Suprapubic skin (tissue), 4 donors: ENCODE results near the gene ORAI2. TPM values are rescaled to one million over a fixed set of nuclear protein-coding genes. Genes with fewer than 3 reads are reported as not detected.
"Not testable (repeated sequence)": the region's sequence is repeated elsewhere in the genome, so short reads cannot be mapped to it uniquely, and the experiment has no call there.

Experiments used
- DNase-seq, 2 donors: peaks; one replicate each; pipeline ENCODE4 v3.0.0-alpha.2; 2019; ENCODE audit warnings: low spot score in 2 of 2
- H3K27ac ChIP-seq: fragments of 200-600 bp; sonication (generic); one replicate; pipeline ENCODE4 v1.5.1; 2019
- H3K27me3 ChIP-seq: fragments of 200-600 bp; sonication (generic); one replicate; pipeline ENCODE4 v1.5.1; 2019
- H3K36me3 ChIP-seq: fragments of 200-600 bp; sonication (generic); one replicate; pipeline ENCODE4 v1.5.1; 2019
- H3K4me1 ChIP-seq: fragments of 200-600 bp; sonication (generic); one replicate; pipeline ENCODE4 v1.5.1; 2019
- H3K4me3 ChIP-seq: fragments of 200-600 bp; sonication (generic); one replicate; pipeline ENCODE4 v1.5.1; 2019; ENCODE audit warnings: mild to moderate bottlenecking
- H3K9me3 ChIP-seq: fragments of 200-600 bp; sonication (generic); one replicate; pipeline ENCODE4 v1.5.1; 2019
- EP300 ChIP-seq: sonication (generic); formaldehyde crosslinking; IDR thresholded peaks from one replicate; pipeline ENCODE4 v1.6.1; 2017; ENCODE audit warnings: antibody characterized with exemption
- POLR2A ChIP-seq, 2 donors: fragments of 450-650 bp; IDR thresholded peaks; one replicate each; pipeline ENCODE4 v1.6.1; 2017; ENCODE audit warnings: antibody characterized with exemption in 2 of 2, mild to moderate bottlenecking in 2 of 2, moderate library complexity in 2 of 2
- POLR2AphosphoS5 ChIP-seq, 3 donors: sonication (generic); formaldehyde crosslinking; IDR thresholded peaks; one replicate each; pipeline ENCODE4 v1.6.1; 2017; ENCODE audit warnings: antibody characterized with exemption in 3 of 3
- WGBS: methylation state at CpG from one replicate; pipeline ENCODE4 v1.1.5; 2018; 5-methylcytosine and 5-hydroxymethylcytosine counted together
- total RNA-seq, 4 donors: library from RNA; depleted of rRNA; stranded (reverse); fragments of >200 nt; gene quantifications; one replicate each; pipeline ENCODE4 v1.1.0, GENCODE V29; 2016
- TF ChIP-seq, protein P1 (sequence below), 2 donors: fragments of 200-600 bp in 1 of 2; fragments of 450-650 bp in 1 of 2; sonication (generic) in 1 of 2; IDR thresholded peaks; one replicate each; pipeline ENCODE4 v1.5.1; 2016 to 2019; ENCODE audit warnings: antibody characterized with exemption in 2 of 2, mild to moderate bottlenecking in 1 of 2, moderate library complexity in 1 of 2

The ORAI2 gene
- total RNA-seq, 4 donors from 2014 or later: 4.3 to 7.0 (median 5.0) TPM

DNA sequence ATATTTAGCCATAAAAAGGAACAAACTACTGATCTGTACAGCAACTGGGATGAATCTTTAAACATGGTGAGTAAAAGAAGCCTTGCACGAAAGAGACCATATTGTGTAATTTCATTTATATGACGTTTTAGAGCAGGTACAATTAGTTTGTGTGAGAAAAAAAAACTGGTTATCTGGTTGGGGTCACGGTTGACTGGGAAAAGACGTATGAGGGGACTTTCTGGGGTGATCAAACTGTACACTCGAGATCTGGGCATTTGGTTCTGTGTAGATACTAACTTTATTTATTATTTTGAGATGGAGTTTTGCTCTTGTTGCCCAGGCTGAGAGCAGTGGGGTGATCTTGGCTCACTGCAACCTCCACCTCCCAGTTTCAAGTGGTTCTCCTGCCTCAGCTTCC lies 33.0 kb upstream of the ORAI2 start:
- Histone ChIP-seq H3K36me3 (peaks cover 63% of the 10 kb centered on the region), H3K27ac (no peak overlapping the region), H3K4me1 (peaks cover 14% of the 10 kb centered on the region), H3K4me3 (no peak overlapping the region), H3K9me3 (no peaks in the 10 kb centered on the region), H3K27me3 (no peaks in the 10 kb centered on the region)
- TF ChIP-seq EP300 (no peak), POLR2AphosphoS5 (IDR thresholded peaks at IDR 0.05) (no peak), POLR2A (IDR thresholded peaks at IDR 0.05) (no peak)
- TF ChIP-seq, protein P1, sequence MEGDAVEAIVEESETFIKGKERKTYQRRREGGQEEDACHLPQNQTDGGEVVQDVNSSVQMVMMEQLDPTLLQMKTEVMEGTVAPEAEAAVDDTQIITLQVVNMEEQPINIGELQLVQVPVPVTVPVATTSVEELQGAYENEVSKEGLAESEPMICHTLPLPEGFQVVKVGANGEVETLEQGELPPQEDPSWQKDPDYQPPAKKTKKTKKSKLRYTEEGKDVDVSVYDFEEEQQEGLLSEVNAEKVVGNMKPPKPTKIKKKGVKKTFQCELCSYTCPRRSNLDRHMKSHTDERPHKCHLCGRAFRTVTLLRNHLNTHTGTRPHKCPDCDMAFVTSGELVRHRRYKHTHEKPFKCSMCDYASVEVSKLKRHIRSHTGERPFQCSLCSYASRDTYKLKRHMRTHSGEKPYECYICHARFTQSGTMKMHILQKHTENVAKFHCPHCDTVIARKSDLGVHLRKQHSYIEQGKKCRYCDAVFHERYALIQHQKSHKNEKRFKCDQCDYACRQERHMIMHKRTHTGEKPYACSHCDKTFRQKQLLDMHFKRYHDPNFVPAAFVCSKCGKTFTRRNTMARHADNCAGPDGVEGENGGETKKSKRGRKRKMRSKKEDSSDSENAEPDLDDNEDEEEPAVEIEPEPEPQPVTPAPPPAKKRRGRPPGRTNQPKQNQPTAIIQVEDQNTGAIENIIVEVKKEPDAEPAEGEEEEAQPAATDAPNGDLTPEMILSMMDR (IDR thresholded peaks at IDR 0.05): no peak
- WGBS: 90% methylated on average over 5 of the region's 5 CpGs
- DNase-seq: no peak

DNA sequence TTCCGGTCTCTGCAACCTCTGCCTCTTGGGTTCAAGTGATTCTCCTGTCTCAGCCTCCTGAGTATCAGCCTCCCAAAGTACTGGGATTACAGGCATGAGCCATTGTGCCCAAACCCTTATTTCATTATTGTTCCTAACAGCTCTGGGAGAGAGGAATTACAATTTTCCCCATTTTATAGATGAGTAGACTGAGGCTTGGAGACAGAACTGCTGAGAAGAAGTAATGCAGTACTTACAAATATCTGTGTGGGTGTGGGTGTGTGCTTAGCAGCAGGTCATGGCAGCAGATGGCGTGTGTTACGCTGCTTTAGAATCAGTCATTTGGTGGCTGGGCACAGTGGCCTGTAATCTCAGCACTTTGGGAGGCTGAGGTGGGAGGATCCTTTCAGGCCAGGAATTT lies 29.8 kb upstream of the ORAI2 start:
- no peak for TF ChIP-seq EP300
- TF ChIP-seq POLR2A (IDR thresholded peaks at IDR 0.05): no peak
- TF ChIP-seq, protein P1 (IDR thresholded peaks at IDR 0.05): no peak
- no peak for TF ChIP-seq POLR2AphosphoS5 (IDR thresholded peaks at IDR 0.05)
- H3K27ac ChIP-seq: no peak overlapping the region
- no peak for DNase-seq
- H3K27me3 ChIP-seq: no peaks in the 10 kb centered on the region
- H3K4me3 ChIP-seq: no peak overlapping the region
- H3K9me3 ChIP-seq: no peaks in the 10 kb centered on the region
- peaks cover 89% of the 10 kb centered on the region for H3K36me3 ChIP-seq
- WGBS: 91% methylated on average over 3 of the region's 3 CpGs
- no peaks in the 10 kb centered on the region for H3K4me1 ChIP-seq

DNA sequence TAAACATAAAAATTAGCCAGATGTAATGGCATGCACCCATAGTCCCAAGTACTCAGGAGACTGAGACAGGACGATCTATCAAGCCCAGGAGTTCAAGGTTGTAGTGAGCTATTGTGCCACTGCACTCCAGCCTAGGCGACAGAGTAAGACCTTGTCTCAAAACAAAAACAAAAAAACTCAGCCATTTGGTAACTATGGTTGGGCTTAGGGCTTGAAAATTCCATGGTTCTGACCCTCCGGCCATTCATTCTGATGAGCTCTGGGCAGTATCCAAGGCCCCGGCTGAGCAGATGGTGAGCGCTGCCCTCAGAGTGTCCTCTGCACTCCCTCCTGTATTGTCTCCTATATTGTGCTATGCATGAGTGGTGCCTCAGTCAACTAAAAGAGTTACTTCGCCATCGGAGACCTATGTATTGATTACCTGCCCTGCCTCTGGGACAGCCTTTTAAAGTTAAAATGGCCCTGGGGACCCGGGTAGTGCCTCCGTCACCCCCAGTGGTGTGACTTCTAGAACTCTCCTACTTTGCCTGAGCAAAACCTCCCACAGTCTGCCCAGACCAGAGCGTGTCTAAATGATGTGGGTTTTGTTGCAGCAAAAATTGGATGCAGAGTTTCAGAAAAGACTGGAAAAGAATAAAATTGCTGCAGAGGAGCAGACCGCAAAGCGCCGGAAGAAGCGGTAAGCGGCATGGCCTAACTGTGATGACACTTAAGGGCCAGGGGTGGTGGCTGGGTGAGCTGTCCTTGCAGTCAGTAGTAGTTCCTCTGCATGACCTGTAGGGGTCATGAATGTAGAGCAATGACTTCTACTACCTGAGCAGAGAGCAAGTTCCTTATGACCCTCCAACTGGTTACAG lies 29.1 kb upstream of the ORAI2 start:
- H3K27me3 ChIP-seq: no peaks in the 10 kb centered on the region
- H3K27ac ChIP-seq: no peak overlapping the region
- no peaks in the 10 kb centered on the region for H3K4me1 ChIP-seq
- 79% methylated on average over 15 of the region's 15 CpGs for WGBS
- TF ChIP-seq, protein P1 (IDR thresholded peaks at IDR 0.05): peak; percentile 49 to 62
- TF ChIP-seq POLR2A (IDR thresholded peaks at IDR 0.05): no peak
- no peak for TF ChIP-seq EP300
- no peaks in the 10 kb centered on the region for H3K9me3 ChIP-seq
- no peak overlapping the region for H3K4me3 ChIP-seq
- DNase-seq: no peak
- peaks cover 89% of the 10 kb centered on the region for H3K36me3 ChIP-seq

DNA sequence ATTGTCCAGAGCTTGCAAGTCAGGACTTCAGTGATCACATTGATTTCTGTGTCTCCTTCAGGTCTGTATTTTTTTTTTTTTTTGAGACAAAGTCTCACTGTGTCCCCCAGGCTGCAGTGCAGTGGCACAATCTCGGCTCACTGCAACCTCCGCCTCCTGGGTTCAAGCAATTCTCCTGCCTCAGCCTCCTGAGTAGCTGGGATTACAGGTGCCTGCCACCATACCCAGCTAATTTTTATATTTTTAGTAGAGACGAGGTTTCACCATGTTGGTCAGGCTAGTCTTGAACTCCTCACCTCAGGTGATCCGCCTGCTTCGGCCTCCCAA lies 28.6 kb upstream of the ORAI2 start:
- not testable (repeated sequence) for H3K4me1 ChIP-seq, H3K4me3 ChIP-seq, H3K27ac ChIP-seq, H3K9me3 ChIP-seq, DNase-seq, H3K27me3 ChIP-seq
- 96% methylated on average over 5 of the region's 5 CpGs for WGBS
- H3K36me3 ChIP-seq: peaks cover 91% of the 10 kb centered on the region

DNA sequence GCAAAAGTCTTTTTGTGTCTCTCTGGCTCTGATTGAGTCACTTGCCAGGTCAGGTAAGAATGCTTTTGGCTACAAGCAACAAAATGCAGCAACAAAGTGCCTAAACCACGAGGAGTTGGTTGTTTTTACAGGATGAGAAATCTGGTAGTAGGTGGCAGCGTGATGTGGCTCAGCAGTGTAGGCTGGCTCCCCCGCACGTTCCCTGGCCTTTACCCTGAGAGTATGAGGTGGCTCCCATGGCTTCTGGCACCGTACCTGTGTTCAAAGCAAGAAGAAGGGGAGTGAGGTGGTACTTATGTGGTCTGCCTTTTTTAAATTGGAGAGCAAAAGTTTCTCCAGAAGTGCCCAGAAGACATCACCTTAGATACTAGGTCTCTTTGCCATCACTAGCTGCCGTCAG lies 25.5 kb upstream of the ORAI2 start:
- 93% methylated on average over 6 of the region's 6 CpGs for WGBS
- no peak overlapping the region for H3K4me3 ChIP-seq
- no peak for TF ChIP-seq POLR2AphosphoS5 (IDR thresholded peaks at IDR 0.05)
- TF ChIP-seq, protein P1 (IDR thresholded peaks at IDR 0.05): no peak
- TF ChIP-seq EP300: no peak
- TF ChIP-seq POLR2A (IDR thresholded peaks at IDR 0.05): no peak

DNA sequence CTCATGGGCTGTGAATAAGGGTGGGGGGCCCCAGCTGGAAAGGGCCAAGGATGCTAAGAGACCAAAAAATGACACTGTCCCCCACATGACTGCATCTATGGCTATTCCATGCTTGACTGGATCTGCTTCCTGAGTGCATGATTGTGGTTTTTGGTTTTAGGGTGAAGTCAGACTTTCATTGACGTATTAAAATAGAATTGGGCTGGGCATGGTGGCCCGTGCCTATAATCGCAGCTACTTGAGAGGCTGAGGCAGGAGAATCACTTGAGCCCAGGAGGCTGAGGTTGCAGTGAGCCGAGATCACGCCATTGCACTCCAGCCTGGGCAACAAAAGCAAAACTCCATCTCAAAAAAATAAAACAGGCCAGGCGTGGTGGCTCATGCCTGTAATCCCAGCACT lies 24.8 kb upstream of the ORAI2 start:
- not testable (repeated sequence) for H3K9me3 ChIP-seq, H3K27me3 ChIP-seq, H3K4me3 ChIP-seq, DNase-seq, H3K27ac ChIP-seq, H3K4me1 ChIP-seq
- peaks cover 85% of the 10 kb centered on the region for H3K36me3 ChIP-seq
- 99% methylated on average over 6 of the region's 6 CpGs for WGBS

More for the DNA sequence above, 25.5 kb upstream of the ORAI2 start:
- H3K36me3 ChIP-seq: peaks cover 86% of the 10 kb centered on the region
- no peaks in the 10 kb centered on the region for H3K27me3 ChIP-seq
- H3K4me1 ChIP-seq: no peaks in the 10 kb centered on the region
- no peaks in the 10 kb centered on the region for H3K9me3 ChIP-seq
- H3K27ac ChIP-seq: no peak overlapping the region
- DNase-seq: no peak
